NCI-H1048 (cell line): ENCODE results near the gene KRTAP4-4.

ENCODE experiments used
- DNase-seq: peaks from one replicate; lab custom pipeline; 2025; lab: John Stamatoyannopoulos, UW

KRTAP4-4 gene

GRCh38 chr17:41111151-41111885 lies 49.2 kb downstream of the KRTAP4-4 start:
- DNase-seq, result no peak
